NOMO-1 treated with DMSO at 0.1 percent for 48 hours (cell line): ENCODE data around the gene SMPD2.

Experiments
- DNase-seq: peaks from one replicate; lab custom pipeline; 2025; ENCODE audit not compliant: unreplicated experiment; lab: John Stamatoyannopoulos, UW

The SMPD2 gene, protein sequence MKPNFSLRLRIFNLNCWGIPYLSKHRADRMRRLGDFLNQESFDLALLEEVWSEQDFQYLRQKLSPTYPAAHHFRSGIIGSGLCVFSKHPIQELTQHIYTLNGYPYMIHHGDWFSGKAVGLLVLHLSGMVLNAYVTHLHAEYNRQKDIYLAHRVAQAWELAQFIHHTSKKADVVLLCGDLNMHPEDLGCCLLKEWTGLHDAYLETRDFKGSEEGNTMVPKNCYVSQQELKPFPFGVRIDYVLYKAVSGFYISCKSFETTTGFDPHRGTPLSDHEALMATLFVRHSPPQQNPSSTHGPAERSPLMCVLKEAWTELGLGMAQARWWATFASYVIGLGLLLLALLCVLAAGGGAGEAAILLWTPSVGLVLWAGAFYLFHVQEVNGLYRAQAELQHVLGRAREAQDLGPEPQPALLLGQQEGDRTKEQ

DNA sequence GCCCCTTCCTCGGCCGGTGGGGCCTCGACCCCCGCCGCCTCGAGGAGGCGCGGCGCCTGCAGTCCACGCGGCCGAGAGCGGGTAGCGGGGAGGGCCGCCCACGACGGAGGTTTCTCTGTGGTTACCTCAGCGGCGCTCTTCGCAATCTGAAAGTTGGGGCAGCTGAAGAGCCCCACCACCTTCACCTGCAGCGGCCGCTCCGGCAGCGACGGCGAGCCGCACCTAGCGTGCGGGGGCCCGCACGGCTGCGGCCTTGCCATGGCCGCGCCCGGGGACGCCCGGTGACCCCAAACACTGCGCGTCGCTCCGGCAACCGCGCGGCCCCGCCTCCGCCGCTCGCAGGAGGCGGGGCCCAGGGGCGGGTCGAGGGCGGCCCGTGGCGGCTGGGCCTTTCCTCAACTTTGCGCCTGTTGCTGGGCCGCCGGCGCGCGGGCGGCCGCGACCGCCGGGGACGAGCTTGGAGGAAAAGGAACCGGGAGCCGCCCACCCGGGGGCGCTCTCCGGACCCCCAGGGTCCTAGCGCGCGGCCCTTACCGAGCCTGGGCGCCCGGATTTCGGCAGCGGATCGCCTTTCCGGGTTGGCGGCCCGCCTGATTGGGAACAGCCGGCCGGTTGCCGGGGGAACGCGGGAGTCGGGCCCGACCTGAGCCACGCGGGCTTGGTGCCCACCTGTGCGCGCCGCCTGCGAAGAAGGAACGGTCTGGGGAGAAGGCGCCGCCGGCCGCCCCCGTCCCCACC lies at the start of gene SMPD2, which contains the start of gene PPIL6:
TSS of gene SMPD2 (plus strand) at position 394 of the 738 bp plus-strand sequence. CDS start 398 bp downstream, outside the sequence.
TSS of gene PPIL6 (minus strand) at position 298 of the 738 bp plus-strand sequence. CDS start at position 260, 38 bp downstream.
- peak; percentile 83 for DNase-seq

DNA sequence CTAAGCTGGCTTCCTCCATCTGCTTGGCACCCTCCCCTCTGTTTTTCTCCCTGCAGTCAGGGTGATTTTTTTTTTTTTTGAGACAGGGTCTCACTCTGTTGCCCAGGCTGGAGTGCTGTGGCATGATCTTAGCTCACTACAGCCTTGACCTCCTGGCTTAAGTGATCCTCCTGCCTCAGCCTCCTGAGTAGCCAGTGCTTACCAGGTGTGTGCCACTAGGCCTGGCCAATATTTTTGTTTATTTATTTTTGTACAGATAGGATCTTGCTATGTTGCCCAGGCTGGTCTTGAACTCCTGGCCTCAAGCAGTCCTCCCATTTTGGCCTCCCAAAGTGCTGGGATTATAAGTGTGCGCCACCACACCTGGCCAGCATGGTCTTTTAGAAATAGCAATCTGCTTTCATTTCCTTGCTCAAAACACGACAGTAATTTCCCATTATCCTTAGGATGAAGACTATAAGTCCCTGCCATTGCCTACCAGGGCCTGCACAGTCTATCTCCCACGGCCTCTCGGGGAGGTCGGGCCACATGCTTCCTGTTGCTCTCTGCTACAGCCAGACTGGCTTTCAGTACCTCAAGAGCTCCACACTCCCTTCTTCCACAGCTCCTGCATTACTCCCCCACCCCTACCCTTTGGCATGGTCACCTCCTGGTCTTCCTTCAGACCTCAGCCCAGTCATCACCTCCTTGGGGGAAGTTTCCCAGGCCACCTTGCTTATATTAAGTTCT lies 47.2 kb upstream of the SMPD2 start:
- no peak for DNase-seq

DNA sequence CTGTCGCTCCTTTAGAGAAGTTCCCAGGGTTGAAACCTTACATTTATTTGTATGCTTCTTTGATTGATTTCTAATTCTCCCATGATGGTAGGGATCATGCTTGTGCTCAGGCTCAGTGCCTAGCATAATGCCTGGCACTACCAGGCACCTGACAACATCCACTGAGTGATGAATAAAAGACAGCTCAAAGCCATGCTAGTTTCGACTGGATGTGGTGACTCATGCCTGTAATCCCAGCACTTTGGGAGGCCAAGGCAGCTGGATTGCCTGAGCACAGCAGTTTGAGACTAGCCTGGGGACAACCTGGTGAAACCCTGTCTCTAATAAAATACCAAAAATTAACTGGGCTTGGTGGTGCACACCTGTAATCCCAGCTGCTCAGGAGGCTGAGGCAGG lies 46.6 kb upstream of the SMPD2 start:
- no peak for DNase-seq

DNA sequence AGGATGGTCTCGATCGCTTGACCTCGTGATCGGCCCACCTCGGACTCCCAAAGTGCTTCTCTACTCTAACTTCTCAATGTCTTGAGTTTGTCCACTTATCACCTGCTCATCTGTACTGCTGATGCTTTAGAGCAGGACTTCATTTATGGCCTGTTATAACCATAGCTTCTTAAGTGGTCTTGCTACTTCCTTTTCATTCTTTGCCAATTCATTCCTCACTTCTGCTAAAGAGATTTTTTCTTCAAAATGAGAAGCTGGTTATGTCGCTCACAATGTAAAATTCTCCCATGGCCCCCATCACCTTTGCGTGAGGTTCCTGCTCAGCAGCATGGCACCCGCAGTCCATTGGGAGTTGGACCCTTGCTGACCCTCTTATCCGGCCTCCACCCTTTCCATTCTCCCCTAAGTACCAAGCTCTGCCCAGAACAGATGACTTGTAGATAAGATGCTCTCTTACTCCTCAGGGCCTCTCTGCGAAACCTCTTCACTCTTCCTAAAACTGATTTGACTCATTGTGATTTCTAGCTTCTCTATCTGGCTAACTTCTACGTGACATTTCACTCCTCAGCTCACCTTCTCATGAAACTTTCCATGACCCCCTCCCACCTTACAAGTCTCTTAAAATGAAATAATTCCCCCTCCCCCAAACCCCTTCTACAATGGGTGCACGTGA lies 44.3 kb upstream of the SMPD2 start:
- peak; percentile 49 for DNase-seq

DNA sequence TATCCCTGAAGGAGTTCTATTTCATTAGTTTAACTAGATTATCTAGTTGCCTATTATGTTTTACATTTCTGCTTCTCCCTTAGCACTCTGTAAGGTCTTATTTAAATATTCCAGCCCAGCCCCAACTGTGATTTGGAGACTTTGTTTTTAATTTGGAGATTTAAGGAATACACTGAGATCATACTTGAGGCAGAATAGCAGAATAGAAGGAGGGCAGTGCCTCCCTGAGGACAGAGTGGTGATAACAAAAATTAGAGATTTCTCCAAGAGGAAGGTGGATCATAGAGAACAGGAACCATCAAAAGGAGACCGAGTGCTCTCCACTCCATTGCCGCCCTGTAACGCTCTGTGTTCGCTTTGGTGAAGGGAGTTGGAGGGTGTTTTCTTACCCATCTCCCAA lies 43.5 kb upstream of the SMPD2 start:
- DNase-seq = peak; percentile 48

DNA sequence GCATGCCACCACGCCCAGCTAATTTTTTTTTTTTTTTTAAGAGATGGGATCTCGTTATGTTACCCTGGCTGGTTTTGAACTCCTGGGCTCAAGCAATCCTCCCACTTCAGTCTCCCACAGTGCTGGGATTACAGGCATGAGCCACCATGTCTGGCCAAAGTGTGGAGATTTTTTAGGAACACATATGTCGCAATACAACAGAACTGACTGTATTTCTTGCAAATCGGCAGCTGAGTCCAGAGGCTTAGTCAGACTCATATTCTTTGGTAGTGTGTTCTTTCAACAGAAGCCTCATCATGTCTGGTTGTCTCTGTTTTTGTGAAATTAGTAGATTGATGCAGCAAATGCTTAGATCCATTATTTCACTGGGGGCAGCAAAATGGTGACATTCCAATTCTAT lies 34.3 kb upstream of the SMPD2 start:
- no peak for DNase-seq

DNA sequence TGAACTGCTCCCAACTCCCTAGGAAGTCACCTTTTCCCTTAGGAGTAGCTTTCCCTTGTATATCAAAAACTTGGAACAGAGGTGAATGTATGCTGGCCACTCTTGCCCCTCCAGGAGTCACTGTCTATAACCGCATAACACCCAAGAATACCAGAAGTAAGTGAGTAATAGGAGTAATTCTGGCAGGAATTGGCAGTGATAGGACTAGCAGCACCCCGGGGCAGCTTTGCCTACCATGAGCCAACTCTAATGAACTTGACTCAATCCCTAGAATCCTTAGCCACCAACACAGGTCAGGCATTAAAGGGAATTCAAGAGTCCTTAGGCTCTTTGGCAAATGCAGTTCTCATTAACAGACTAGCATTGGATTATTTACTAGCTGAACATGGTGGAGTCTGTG lies 29.5 kb upstream of the SMPD2 start:
- no peak for DNase-seq

DNA sequence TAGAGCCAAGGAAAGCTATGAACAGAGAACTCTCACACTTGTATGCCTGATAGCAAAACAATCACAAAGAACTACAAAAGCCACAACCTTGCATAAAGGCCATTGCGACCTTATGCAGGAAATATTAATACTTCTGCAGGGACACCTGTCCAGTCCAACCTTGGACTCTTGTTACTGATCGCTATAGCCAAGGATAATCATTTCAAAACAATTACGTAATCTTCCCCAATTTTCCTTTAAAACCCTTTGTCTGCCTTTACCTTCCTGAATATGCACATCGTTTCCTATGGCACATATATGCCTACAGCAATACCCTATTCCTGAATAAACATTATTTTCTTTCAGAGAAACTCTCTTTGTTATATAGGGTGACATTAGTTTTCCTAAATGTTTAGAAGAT lies 22.9 kb upstream of the SMPD2 start:
- no peak for DNase-seq

DNA sequence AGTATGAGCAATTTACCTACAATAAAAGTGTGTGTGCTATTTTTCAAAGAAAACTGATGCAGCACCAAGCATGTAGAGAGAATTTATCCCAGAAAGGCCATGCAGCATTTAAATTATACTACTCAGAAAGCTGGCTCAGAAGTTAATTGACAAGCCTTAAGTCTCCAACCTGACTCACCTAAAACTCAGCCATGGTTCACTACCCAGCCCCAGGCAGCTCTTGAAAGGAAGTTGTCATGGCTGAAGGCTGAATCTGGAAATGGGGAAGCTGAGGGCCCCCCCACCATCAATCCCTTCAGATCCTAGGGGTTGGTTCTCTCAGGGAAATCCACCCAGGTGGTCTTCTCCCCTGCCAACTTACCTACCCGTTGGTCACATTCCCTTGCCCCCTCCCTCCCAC lies 19.8 kb upstream of the SMPD2 start:
- DNase-seq = peak; percentile 11

DNA sequence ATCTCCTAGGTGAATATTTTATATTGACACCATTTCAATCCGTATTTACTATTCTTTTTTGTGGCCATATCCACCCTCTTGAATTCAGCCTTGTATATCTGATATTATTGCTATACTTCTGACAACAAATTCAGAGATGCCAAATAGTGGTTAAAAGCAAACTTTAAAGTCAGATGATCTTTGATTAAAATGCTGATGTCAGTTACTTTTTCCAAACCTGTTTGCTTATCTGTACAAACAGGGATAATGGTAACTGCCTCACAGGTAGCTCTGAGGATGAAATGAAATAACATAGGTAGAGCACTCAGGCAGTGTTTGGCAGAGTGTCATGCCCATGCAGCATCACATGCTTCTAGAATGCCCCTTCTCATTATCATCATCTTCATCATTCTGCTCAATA lies 19.3 kb upstream of the SMPD2 start:
- DNase-seq = no peak

DNA sequence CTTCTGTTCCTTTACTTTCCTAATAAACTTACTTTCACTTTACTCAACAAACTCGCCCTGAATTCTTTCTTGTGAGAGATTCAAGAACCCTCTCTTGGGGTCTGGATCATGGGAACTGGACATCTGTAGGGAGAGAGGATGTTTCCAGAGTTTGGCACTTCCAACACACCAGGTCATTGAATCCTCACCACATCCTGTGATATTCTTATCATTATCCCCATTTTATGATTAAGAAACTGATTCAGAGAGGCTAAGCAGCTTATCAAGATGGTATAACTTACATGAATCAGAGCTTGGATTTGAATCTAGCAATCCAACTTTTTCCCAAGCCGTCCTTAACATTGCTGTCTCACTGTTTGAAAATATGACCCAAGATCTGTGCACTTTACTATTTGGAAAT lies 15.6 kb upstream of the SMPD2 start:
- no peak for DNase-seq

DNA sequence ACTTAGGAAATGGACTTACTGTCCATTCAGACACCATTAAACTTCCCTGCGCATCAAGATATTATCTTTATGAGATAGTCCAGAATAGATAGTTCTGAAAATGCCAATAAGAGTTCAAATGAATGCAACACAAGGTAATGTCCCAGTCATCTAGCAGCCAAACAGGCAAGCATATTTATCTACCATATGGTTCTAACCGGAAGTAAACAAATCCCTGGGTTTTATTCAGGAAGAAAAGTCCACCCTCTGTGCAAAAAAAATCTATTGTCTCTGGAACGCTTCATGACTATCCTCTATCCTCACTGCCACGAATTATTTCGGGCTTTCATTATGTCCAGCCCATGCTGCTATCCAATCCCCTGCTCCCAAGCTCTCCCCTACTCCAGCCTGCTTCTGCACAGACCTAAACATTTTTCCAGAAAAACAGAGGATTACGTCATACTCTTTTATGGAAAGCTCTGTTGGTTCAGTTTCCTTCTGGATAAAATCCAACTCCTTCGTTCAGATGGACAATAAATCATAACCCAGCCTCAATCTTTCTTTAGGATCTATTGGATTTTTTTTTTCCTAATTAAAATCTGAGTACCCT lies 11.5 kb upstream of the SMPD2 start:
- no peak for DNase-seq

DNA sequence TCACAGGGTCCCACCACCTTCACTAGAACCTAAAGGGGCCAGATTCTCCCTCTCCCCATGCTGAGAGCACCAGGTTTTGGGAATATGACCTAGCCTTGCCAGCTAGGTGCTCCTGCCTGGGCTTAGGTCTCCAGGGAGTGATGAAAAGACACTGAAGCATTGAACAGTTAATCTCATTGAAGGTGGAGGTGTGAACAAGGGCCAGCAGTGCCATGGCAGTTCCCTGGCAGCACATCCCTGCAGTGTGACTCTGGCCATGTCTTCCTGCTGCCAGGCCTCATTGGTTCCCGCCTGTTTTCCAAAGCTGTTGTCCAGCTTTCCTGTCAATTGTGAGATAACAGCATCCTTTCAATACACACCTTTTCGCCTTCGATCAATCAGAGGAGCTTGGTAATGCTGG lies 11.0 kb upstream of the SMPD2 start:
- no peak for DNase-seq

DNA sequence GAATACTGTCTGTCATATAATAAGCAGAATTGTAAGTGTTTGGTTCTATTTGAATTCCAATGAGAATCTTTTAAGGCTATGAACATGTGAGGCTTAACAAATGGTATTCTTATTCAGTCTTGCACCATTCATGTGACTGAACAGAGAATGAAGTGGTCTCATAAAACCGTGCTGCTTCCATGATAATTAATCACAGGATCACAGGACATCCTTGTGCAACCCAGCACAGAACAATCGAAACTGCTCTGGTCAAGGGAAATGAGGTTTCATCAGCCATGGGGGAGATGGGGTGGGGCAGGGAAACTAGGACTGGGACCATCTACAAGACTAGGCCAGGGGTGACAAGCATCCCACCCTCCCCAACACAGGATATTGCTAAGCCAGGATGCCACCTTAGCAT lies 6.1 kb upstream of the SMPD2 start:
- DNase-seq = peak; percentile 26

DNA sequence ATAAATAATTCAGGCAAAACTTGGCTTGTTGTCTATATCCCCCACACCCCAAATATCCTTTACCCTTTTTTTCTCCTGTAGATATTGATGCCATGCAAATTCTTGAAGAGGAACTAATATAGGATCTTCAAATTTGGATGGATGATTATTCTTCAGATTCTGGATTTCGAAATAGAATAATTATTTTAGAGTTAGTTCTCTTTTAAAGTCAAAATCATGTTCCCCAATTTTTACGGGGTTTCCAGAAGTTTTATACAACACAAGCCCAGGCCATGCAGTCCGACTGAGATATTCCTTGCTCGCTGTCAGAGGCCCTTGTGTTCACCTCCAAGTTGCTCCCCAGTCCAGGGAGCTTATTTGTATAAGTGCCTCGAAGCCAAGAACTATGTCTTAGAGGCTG lies 4.5 kb upstream of the SMPD2 start:
- DNase-seq = peak; percentile 24

DNA sequence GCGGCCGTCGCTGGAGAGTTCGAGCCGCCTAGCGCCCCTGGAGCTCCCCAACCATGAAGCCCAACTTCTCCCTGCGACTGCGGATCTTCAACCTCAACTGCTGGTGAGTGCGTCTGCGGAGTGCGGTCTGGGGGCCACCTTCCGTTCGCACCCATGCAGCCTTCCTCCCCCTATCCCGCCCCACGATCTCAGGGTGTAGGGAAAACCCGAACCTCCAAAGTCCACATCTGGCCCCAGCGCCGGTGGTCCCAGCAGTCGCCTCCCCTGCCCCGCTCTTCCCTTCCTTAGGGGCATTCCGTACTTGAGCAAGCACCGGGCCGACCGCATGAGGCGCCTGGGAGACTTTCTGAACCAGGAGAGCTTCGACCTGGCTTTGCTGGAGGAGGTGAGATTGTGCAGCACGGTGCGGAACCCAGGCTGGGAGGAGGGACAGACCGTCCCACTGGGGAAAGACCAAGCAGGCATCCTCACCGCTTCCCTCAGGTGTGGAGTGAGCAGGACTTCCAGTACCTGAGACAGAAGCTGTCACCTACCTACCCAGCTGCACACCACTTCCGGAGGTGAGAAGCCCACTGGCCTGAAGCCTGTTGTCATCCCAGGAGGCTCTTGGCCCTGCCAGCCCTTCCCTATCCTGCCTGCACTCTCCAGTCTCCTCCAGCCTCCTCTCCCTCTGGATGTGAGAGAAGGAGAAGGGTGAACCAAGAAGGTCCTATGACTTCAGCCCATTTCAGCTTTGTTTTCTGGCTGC lies 719 bp downstream of the SMPD2 start:
- DNase-seq = peak; percentile 47

DNA sequence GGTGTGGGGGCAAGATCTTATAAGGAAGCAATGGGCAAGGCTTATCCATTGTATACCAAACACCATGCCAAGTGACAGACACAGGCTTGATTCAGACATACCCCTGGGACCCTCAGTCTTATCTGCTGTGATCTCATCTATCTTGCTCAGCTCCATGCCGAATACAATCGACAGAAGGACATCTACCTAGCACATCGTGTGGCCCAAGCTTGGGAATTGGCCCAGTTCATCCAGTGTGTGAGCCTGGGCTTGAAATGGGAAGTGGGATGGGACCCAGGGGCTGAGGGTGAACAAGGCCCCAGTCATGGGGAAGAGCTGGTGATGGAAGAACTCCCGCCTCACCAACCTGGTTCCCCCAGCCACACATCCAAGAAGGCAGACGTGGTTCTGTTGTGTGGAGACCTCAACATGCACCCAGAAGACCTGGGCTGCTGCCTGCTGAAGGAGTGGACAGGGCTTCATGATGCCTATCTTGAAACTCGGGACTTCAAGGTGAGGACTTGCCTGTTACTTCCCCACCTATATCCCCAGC lies 1.9 kb downstream of the SMPD2 start:
- DNase-seq = no peak

DNA sequence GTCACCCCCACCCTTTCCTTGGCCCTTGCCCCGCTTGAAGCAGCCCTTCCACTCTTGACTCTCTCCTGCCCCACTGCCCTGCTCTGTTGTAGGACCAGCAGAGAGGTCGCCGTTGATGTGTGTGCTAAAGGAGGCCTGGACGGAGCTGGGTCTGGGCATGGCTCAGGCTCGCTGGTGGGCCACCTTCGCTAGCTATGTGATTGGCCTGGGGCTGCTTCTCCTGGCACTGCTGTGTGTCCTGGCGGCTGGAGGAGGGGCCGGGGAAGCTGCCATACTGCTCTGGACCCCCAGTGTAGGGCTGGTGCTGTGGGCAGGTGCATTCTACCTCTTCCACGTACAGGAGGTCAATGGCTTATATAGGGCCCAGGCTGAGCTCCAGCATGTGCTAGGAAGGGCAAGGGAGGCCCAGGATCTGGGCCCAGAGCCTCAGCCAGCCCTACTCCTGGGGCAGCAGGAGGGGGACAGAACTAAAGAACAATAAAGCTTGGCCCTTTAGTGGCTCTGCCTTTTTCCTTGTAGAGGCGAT lies 3.0 kb downstream of the SMPD2 start:
- no peak for DNase-seq

DNA sequence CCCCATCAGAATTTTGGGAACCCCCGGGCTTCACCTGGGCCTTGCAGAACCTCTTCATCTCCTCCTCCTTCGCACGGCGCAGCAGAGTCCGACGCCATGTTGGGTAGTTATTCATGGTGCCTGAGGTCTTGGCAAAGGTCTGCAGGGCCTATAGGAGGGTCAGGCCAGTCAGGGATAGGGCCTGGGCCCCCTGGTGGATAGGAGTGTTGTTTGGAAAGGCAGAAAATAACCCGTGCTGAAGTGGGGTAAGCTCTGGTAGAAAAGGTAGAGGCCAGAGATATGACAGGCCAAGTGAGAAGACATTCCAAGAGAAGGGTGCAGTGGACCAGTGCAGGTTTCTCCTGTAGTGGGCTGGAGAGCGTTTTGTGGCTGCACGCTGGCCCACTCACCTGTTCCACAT lies 4.9 kb downstream of the SMPD2 start:
- DNase-seq = no peak
